Cerebellar cortex (tissue), 1 donor: ENCODE results near the gene IL1RAPL1.

ENCODE experiments used
- DNase-seq: peaks from one replicate; pipeline ENCODE4 v3.0.0-alpha.2; 2015; ENCODE audit warnings: low spot score

The IL1RAPL1 gene

GRCh38 chrX:29431895-29432294 is 844.6 kb downstream of the IL1RAPL1 start:
- DNase-seq: no peak

- DNase-seq: no peak
Measured at GRCh38 chrX:29432534-29432933, 845.3 kb downstream of the IL1RAPL1 start.

GRCh38 chrX:29434939-29435338 is 847.7 kb downstream of the IL1RAPL1 start:
- no peak for DNase-seq

GRCh38 chrX:29435396-29435795 is 848.1 kb downstream of the IL1RAPL1 start:
- no peak for DNase-seq

GRCh38 chrX:29447867-29448266 is 860.6 kb downstream of the IL1RAPL1 start:
- no peak for DNase-seq

- no peak for DNase-seq
Measured at GRCh38 chrX:29453333-29453732, 866.1 kb downstream of the IL1RAPL1 start.

DNA sequence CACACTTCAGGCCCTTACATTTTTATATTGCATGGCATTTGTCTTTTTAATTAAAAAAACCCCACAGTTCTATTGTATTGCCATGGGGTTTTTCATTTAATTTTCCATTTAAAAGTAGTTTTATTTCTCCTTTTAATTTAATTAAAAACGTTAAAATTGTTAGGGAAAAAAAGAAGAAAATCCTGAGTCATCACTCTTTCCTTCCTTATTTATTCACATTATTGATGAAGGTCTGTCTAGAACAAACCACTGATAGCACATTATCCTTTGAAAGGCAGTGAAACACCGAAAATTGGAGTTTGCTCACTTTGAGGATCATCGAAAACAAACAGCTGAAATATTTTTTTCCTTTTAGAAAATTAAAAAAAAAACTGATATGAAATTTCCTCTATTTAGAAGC is 868.5 kb downstream of the IL1RAPL1 start:
- no peak for DNase-seq

GRCh38 chrX:29461039-29461438 is 873.8 kb downstream of the IL1RAPL1 start:
- no peak for DNase-seq

DNA sequence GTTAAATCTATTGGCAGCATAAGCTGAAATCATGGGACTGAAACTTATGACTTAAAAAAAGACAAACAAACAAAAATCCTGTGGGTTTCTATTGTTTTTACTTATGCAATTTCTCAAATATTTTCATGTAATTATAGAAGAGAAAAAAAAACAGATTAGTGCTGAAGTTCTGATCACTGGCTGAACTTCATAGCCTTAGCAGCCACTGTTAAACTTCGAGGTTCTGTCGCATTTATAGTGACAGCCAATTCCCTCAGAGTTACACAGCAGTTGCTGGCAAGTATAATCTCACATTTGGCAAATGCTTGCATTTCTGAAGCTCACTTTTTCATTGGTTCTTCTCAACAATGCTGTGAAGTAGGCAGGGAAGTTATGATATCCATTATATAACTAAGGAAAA is 879.2 kb downstream of the IL1RAPL1 start:
- no peak for DNase-seq

DNA sequence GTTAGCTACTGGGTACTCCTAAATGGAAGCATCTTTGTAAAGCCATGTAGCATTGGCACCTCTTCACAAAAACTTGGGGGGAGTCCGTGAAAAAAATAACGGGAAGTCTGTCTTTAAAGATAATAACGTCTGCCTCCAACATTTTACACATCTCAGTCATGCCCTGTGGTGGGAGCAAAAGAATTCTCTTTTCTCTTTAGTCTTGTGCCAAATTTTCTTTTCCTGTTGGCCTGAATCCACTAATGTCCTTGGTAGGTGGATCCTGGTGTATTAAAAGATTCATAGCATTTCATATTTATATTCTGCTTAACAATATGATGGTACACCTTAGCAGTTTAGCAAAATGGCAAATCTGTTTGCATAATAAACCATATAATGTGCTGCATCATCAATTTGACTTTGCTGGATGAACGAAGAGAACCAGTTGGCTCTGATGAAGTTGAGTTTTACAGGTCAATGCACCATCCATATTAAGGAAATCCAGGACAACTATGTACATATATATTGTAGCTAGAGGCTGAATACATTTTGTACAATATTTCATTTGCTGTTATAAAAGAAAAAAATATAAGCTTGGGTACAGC is 881.8 kb downstream of the IL1RAPL1 start:
- no peak for DNase-seq

DNA sequence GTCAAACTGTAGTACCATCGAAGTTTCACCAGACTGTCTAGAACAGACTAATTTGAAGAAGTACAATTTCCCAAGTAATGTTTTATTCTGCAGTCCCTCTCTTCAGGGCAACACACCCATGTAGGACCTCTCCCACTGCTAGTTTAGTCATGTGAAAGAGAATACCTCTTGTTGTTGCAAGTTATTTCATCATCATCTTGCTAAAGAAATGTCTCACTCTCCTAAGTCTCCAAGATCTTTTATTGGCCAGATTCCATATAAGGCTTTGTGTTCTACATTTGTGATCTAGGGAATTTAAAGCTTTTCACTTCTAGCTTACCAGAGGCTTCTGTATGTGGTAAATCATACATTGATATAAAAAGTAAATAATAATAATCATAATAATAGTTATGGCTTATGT is 882.8 kb downstream of the IL1RAPL1 start:
- no peak for DNase-seq

GRCh38 chrX:29471829-29472228 is 884.6 kb downstream of the IL1RAPL1 start:
- no peak for DNase-seq

GRCh38 chrX:29477878-29478277 is 890.6 kb downstream of the IL1RAPL1 start:
- DNase-seq: no peak

DNA sequence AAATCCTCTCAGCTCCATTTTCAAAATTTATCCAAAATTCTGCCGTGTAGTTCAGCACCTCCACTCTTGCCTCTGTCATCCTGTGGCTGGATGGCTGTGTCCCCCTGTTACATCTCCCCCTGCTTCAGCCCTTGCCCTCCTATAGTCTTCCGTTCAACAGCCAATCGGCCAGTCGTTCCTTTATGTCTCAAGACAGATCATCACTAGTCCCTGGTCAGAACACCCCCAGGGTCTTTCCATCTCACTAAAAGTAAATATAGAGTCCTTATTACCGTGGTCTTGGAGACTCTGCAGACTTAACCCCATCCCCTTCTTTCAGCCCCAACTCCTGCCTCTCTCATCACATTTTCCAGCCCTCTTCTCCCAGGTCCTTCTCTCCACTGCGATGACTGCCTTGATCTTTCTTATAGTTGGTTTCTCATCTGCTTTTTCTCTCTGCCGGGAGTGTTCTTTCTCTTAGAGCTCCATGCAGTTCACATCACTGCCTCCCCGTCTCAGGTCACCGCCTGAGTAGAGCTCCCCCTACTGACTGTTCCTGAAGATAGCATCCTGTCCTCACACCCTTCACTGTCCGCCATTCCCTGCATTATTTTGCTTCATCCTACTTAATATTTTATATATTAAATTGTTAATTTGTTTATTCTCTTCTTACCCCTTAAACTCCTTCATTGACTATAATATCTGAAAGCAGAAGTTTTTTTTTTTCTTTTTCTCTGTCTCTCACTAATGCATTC is 891.3 kb downstream of the IL1RAPL1 start:
- DNase-seq: no peak

DNA sequence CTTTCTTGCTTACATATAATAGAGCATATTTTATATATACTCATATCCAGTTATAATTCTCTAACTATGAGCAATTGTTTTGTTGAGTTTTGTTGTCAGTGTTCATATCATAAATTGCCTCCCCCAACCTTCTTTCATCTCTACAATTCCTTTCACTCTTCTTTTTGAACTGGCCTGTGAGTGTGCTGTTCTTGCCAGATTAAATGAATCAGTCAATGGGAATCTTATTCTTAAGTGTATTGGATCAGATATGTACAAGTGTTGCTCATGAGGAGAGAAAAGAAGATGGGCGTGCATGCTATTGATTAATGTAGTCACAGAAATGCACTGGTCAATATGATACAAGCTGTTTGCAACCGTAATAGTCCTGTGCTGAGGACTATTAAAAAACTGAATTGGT is 900.0 kb downstream of the IL1RAPL1 start:
- no peak for DNase-seq

DNA sequence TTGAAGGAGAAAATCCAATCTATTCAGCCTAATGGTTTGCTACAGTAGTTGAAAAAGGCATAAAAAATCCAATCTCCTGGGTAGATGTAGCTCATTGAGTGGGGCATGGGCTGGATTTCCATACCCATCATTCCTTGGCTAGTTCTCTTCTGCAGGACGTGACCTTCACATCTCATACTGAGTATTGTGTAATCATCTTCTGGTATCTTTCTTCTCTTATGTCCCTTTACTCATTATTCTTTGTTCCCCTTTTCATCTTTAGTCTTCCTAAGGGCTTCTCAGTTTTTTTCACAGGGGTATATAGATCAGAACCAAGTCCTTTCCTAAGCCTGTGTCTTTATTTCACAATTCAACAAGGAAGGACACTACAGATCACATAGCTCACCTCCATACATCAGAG is 900.5 kb downstream of the IL1RAPL1 start:
- DNase-seq: no peak

- no peak for DNase-seq
Measured at GRCh38 chrX:29488919-29489318, 901.7 kb downstream of the IL1RAPL1 start.

DNA sequence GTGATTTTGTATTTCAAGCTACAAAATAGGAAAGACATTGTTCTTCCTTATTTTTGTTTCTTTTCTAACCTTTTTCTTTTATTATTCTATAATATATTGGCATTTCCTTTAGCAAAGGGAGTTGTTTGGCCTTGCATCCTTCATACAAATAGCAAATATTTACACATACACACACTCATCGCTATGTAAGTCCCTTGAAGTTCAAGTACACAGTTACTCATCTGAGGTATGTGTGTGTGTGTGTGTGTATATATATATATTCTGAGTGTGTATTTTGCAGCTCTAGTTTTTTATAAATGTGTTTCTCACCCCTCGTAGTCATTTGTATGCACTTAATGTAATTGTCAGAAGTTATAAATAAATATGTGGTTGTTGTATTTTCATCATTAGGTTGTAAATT is 903.4 kb downstream of the IL1RAPL1 start:
- DNase-seq: no peak

GRCh38 chrX:29491659-29492058 is 904.4 kb downstream of the IL1RAPL1 start:
- no peak for DNase-seq

GRCh38 chrX:29496636-29497180 is 909.5 kb downstream of the IL1RAPL1 start:
- no peak for DNase-seq

GRCh38 chrX:29506729-29507128 is 919.5 kb downstream of the IL1RAPL1 start:
- no peak for DNase-seq

GRCh38 chrX:29518100-29518499 is 930.9 kb downstream of the IL1RAPL1 start:
- DNase-seq: no peak

GRCh38 chrX:29528281-29528680 is 941.0 kb downstream of the IL1RAPL1 start:
- DNase-seq: no peak

DNA sequence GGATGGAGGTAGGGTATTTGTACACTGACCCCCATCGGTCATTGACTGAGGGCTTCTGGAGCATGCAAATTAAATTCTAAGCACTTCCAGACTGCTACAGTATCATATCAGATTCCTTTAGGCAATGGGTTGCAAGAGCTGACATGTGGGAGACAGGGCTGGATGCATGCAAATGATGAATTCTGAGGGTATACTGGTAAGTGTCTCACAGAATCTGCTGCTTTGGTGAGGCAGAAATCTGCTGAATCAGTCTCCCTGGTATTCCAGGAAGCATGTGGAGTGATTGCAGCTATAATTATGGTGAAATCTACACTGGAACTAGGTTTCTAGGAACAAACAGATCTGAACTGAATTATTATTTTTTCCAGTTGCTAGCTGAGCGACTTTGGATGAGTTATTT is 943.3 kb downstream of the IL1RAPL1 start:
- DNase-seq: no peak
